Epithelial cell of esophagus (primary cell): ENCODE measurements around the gene TMEM248.

Source experiments
- DNase-seq: peaks from one replicate; pipeline ENCODE4 v3.0.0; 2010; ENCODE audit warnings: low read depth
- H3K4me3 ChIP-seq: 2 replicates; pipeline ENCODE4 v1.5.1; 2011; ENCODE audit warnings: mild to moderate bottlenecking, low read length, control low read depth
- CTCF ChIP-seq: IDR thresholded peaks from 2 replicates; pipeline ENCODE4 v1.5.1; 2011; ENCODE audit warnings: low read depth, mild to moderate bottlenecking, low read length, control low read depth, inconsistent platforms; ENCODE audit not compliant: insufficient read depth; ENCODE audit errors: missing control alignments

TMEM248 gene

GRCh38 chr7:66921918-66922486, 977 bp downstream of the TMEM248 start:
- peak; percentile 28 for DNase-seq
- peak overlapping the region; percentile 94 for H3K4me3 ChIP-seq
- no peak for TF ChIP-seq CTCF

GRCh38 chr7:66925255-66925654, 4.2 kb downstream of the TMEM248 start:
- H3K4me3 ChIP-seq: no peak overlapping the region
- no peak for TF ChIP-seq CTCF
- DNase-seq: no peak

- no peak for DNase-seq
- no peak for TF ChIP-seq CTCF
- H3K4me3 ChIP-seq: no peak overlapping the region
These were observed 6.4 kb downstream of the TMEM248 start for GRCh38 chr7:66927348-66927948.

- TF ChIP-seq CTCF: no peak
- DNase-seq: no peak
These were observed 7.4 kb downstream of the TMEM248 start for GRCh38 chr7:66928388-66928787.

GRCh38 chr7:66929165-66929564, 8.1 kb downstream of the TMEM248 start:
- no peak for DNase-seq
- no peak for TF ChIP-seq CTCF
- no peak overlapping the region for H3K4me3 ChIP-seq

More at GRCh38 chr7:66928388-66928787, 7.4 kb downstream of the TMEM248 start:
- no peak overlapping the region for H3K4me3 ChIP-seq

GRCh38 chr7:66929935-66930334, 8.9 kb downstream of the TMEM248 start:
- no peak for TF ChIP-seq CTCF
- no peak for DNase-seq
- H3K4me3 ChIP-seq: no peak overlapping the region

- TF ChIP-seq CTCF: no peak
- no peak overlapping the region for H3K4me3 ChIP-seq
- DNase-seq: peak; percentile 31
These were observed 9.3 kb downstream of the TMEM248 start for GRCh38 chr7:66930341-66930740.
